GM12892 (cell line): ENCODE measurements around the gene HLA-DOA.

Experiments
- POLR2A ChIP-seq: IDR thresholded peaks from 2 replicates; pipeline ENCODE4 v1.6.1; 2011; ENCODE audit warnings: low read depth, low read length, control low read depth
- POLR2AphosphoS5 ChIP-seq: IDR thresholded peaks from 2 replicates; pipeline ENCODE4 v1.6.1; 2011; ENCODE audit warnings: low read depth, low read length, control low read depth

DNA sequence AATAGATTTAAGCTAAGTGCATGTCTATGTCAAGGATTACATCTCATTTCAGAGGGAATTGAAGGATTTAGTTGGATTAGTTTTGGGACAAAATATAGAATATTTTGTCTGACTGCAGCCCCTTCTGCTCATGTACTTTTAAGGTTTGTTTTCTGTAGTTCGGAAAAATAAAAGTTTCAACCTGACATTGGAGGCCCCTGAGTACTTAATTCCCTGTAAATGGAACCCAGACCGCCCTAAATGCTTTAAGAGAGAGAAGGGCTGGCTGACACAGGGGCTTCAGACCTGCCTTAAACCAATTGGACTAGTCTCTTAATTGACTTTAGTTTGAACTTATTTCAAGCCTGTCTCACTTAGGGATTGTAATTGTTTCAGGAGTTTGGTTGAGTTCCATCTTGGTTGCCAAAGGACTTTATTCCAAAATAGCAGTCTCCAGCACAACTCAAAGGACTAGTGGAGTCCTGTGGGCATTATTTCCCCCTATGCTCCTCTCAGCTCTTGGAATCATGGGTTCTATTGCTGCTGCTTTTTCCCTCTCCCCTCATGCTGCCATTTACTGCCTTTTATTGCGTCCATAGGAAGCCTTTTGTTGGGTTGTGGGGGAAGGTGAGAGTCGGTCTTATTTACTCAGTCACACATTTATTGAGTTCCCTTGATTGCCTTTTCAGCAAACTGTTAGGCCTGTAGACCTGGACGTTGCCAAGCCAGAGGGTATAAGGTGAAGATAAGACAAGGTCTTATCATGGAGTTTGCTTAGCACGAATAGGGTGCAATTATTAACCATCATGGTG, 26.5 kb downstream of the HLA-DOA start:
- TF ChIP-seq POLR2A (no peak; the same call in 1 of the 2 replicates), POLR2AphosphoS5 (no peak; the same call in 1 of the 2 replicates)
